IPS DF 6.9 (cell line): ENCODE data around the gene TTLL7.

ENCODE experiments used
- DNase-seq: peaks from one replicate; pipeline ENCODE4 v3.0.0-alpha.2; 2013; ENCODE audit warnings: low read depth, low spot score
- H3K27ac ChIP-seq: one replicate; pipeline ENCODE4 v1.5.1; 2013; ENCODE audit warnings: low read length, control low read depth
- H3K27me3 ChIP-seq: 2 replicates; pipeline ENCODE4 v1.6.1; 2013; ENCODE audit warnings: mild to moderate bottlenecking, low read length; ENCODE audit not compliant: control insufficient read depth, insufficient read depth
- H3K36me3 ChIP-seq: 2 replicates; pipeline ENCODE4 v1.6.1; 2013; ENCODE audit warnings: low read length; ENCODE audit not compliant: control insufficient read depth, insufficient read depth
- H3K4me1 ChIP-seq: 2 replicates; pipeline ENCODE4 v1.6.1; 2013; ENCODE audit warnings: low read length; ENCODE audit not compliant: control insufficient read depth, insufficient read depth
- H3K4me3 ChIP-seq: 2 replicates; pipeline ENCODE4 v1.5.1; 2013; ENCODE audit warnings: mild to moderate bottlenecking, low read length
- H3K9me3 ChIP-seq: 2 replicates; pipeline ENCODE4 v1.6.1; 2013; ENCODE audit warnings: low read length, inconsistent platforms; ENCODE audit not compliant: control insufficient read depth, insufficient read depth
- WGBS: extraction: QIAGEN DNeasy Blood & Tissue Kit; methylation state at CpG from one replicate; pipeline ENCODE4 v1.1.7; 2013; ENCODE audit warnings: mixed read lengths, missing lambda C conversion rate; ENCODE audit not compliant: insufficient read length, insufficient coverage; 5-methylcytosine and 5-hydroxymethylcytosine counted together

The TTLL7 gene

GRCh38 chr1:83967336-83967735, 31.6 kb downstream of the TTLL7 start:
- no CpG with 5 or more reads among the region's 1 CpG for WGBS
- H3K27me3 ChIP-seq = no peaks in the 10 kb centered on the region

GRCh38 chr1:83964153-83964552, 34.8 kb downstream of the TTLL7 start:
- no peaks in the 10 kb centered on the region for H3K9me3 ChIP-seq
- no peak for DNase-seq
- no peaks in the 10 kb centered on the region for H3K36me3 ChIP-seq
- no peaks in the 10 kb centered on the region for H3K4me1 ChIP-seq
- no peak overlapping the region for H3K4me3 ChIP-seq
- H3K27me3 ChIP-seq = no peaks in the 10 kb centered on the region
- H3K27ac ChIP-seq = no peak overlapping the region

More at GRCh38 chr1:83967336-83967735, 31.6 kb downstream of the TTLL7 start:
- peaks cover 2% of the 10 kb centered on the region; the same call in 1 of the 2 replicates for H3K4me1 ChIP-seq
- DNase-seq = no peak
- no peak overlapping the region for H3K27ac ChIP-seq
- H3K36me3 ChIP-seq = no peaks in the 10 kb centered on the region
- H3K4me3 ChIP-seq = no peak overlapping the region
- no peaks in the 10 kb centered on the region for H3K9me3 ChIP-seq

- Histone ChIP-seq H3K9me3 (no peaks in the 10 kb centered on the region), H3K27ac (no peak overlapping the region), H3K27me3 (no peaks in the 10 kb centered on the region), H3K4me1 (no peaks in the 10 kb centered on the region), H3K4me3 (no peak overlapping the region), H3K36me3 (no peaks in the 10 kb centered on the region)
- DNase-seq = no peak
- WGBS = no CpG with 5 or more reads among the region's 2 CpGs
These were observed 37.2 kb downstream of the TTLL7 start for GRCh38 chr1:83961571-83962295.

GRCh38 chr1:83960669-83961277, 38.2 kb downstream of the TTLL7 start:
- Histone ChIP-seq H3K4me1 (no peaks in the 10 kb centered on the region), H3K36me3 (no peaks in the 10 kb centered on the region), H3K27me3 (no peaks in the 10 kb centered on the region), H3K4me3 (no peak overlapping the region), H3K27ac (no peak overlapping the region), H3K9me3 (no peaks in the 10 kb centered on the region)
- DNase-seq = no peak

- Histone ChIP-seq H3K27me3 (no peaks in the 10 kb centered on the region), H3K27ac (no peak overlapping the region), H3K4me3 (no peak overlapping the region), H3K4me1 (no peaks in the 10 kb centered on the region), H3K36me3 (no peaks in the 10 kb centered on the region), H3K9me3 (no peaks in the 10 kb centered on the region)
- no peak for DNase-seq
- WGBS = no CpG with 5 or more reads among the region's 1 CpG
These were observed 39.0 kb downstream of the TTLL7 start for GRCh38 chr1:83959824-83960498.

- H3K9me3 ChIP-seq = no peaks in the 10 kb centered on the region
- H3K4me1 ChIP-seq = no peaks in the 10 kb centered on the region
- no peaks in the 10 kb centered on the region for H3K27me3 ChIP-seq
- no peak overlapping the region for H3K4me3 ChIP-seq
- no peak overlapping the region for H3K27ac ChIP-seq
- DNase-seq = no peak
- H3K36me3 ChIP-seq = no peaks in the 10 kb centered on the region
These were observed 40.2 kb downstream of the TTLL7 start for GRCh38 chr1:83958704-83959103.

- no peak for DNase-seq
- H3K4me1 ChIP-seq = no peaks in the 10 kb centered on the region
- no peaks in the 10 kb centered on the region for H3K36me3 ChIP-seq
- H3K4me3 ChIP-seq = no peak overlapping the region
- H3K27me3 ChIP-seq = no peaks in the 10 kb centered on the region
- H3K9me3 ChIP-seq = no peaks in the 10 kb centered on the region
- no peak overlapping the region for H3K27ac ChIP-seq
- no CpG with 5 or more reads among the region's 3 CpGs for WGBS
These were observed 44.6 kb downstream of the TTLL7 start for GRCh38 chr1:83954166-83954823.

GRCh38 chr1:83950106-83950661, 48.7 kb downstream of the TTLL7 start:
- Histone ChIP-seq H3K4me1 (no peaks in the 10 kb centered on the region), H3K36me3 (no peaks in the 10 kb centered on the region), H3K4me3 (no peak overlapping the region), H3K9me3 (no peaks in the 10 kb centered on the region), H3K27me3 (no peaks in the 10 kb centered on the region), H3K27ac (no peak overlapping the region)
- no peak for DNase-seq
- no CpG with 5 or more reads among the region's 7 CpGs for WGBS

- Histone ChIP-seq H3K27me3 (no peaks in the 10 kb centered on the region), H3K4me1 (no peaks in the 10 kb centered on the region), H3K4me3 (no peak overlapping the region), H3K27ac (no peak overlapping the region), H3K9me3 (no peaks in the 10 kb centered on the region), H3K36me3 (no peaks in the 10 kb centered on the region)
- WGBS = no CpG with 5 or more reads among the region's 3 CpGs
- no peak for DNase-seq
These were observed 56.0 kb downstream of the TTLL7 start for GRCh38 chr1:83942914-83943313.

- Histone ChIP-seq H3K27me3 (no peaks in the 10 kb centered on the region), H3K4me3 (no peak overlapping the region), H3K4me1 (no peaks in the 10 kb centered on the region), H3K9me3 (no peaks in the 10 kb centered on the region), H3K27ac (no peak overlapping the region), H3K36me3 (no peaks in the 10 kb centered on the region)
- no peak for DNase-seq
These were observed 64.4 kb downstream of the TTLL7 start for GRCh38 chr1:83934550-83934949.
